ENCODE results near the gene ITPRIP.

The ITPRIP gene

DNA sequence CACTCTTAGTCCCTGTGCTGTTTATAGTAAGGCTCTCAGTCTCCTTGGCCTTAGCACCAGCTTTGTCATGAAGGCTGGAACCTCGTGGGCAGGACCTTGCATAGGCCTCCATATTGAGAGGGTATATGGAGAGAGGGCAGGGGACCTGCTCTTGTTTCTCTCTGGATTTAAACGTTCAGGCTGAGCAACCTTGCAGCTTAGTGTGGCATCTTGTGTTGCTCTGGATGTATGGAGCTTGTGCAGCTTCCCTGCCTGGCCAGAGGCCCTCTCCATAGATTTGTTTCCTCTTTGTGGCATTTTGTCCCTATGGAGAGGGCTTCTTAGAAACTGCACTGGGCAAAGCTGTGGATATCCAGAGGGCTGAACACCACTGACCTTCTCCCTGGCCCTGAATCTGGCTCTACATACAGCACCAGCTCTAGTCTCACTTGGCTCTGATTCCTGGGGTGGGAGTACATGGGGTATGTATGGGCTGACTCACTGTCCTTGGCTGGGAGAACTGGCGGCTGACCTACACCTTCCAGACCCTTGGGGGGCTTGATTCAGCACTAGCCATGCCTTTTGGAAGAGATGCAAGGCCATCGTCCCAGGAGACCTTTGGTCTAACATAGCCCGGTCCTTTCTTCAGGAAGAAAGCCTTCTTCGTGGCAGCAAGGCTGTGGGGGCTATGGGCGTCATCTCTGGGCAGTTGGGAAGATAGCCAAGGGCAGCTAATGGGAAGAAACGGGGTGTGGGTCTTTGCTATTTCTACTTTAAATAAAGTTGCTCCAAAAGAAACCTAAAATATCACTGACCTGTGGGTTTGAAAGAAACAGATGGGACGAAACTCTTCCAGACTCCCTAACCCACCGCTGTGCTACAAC, 30.5 kb downstream of the ITPRIP start:
- no peak for DNase-seq (ENCODE audit: low spot score)

GRCh38 chr10:104306897-104307296, 31.4 kb downstream of the ITPRIP start:
- no peak for DNase-seq (ENCODE audit: low spot score)

GRCh38 chr10:104304927-104305326, 33.3 kb downstream of the ITPRIP start:
- DNase-seq (ENCODE audit: low spot score), result no peak

DNA sequence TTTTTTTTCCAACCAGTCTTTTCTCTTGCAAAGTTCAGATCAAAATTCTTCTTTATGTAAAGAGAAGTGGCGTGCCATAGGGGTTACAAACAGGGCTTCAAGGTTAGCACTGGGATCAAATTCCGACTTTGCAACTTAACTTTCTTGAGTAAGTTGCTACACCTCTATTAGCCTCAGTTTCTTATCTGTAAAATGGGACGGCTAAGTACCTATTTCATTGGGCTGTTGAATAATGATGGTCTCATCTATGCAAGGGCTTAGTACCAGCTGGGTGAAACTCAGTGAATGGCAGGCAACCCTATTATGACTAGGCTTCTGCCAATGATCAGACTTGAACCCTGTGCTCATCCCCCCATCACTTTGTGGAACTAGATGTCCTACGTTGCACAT, 33.9 kb downstream of the ITPRIP start:
- no peak for DNase-seq (ENCODE audit: low spot score)

GRCh38 chr10:104303594-104304355, 34.5 kb downstream of the ITPRIP start:
- no peak for DNase-seq (ENCODE audit: low spot score)

DNA sequence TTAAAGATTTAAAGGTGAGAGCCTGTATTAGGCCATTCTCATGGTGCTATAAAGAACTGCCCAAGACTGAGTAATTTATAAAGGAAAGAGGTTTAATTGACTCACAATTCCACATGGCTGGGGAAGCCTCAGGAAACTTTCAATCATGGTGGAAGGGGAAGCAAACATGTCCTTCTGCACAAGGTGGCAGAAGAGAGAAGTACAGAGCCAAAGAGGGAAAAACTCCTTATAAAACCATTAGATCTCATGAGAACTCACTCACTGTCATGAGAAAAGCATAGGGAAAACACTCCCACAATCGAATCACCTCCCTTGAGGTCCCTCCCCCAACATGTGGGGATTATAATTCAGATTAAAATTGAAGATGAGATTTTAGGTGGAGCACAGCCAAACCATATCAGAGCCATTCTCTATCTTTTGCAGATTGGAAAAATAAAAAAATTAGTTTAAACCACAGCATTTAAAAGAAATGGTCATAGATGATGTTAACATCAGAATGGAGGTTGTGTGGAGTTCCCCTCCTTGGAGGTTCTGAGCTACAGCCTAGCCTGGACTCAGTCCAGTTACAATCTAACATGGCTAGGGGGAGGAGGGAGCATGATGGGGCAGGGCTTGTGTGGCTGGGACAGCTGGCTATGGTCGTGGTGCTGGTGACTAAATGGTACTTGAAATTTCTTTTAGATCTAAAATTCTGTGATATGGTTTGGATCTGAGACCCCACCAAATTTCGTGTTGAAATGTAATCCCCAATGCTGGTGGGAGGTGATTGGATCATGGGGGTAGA, 36.2 kb downstream of the ITPRIP start:
- no peak for DNase-seq (ENCODE audit: low spot score)

GRCh38 chr10:104300736-104301292, 37.5 kb downstream of the ITPRIP start:
- peak; percentile 23 for DNase-seq (ENCODE audit: low spot score)

DNA sequence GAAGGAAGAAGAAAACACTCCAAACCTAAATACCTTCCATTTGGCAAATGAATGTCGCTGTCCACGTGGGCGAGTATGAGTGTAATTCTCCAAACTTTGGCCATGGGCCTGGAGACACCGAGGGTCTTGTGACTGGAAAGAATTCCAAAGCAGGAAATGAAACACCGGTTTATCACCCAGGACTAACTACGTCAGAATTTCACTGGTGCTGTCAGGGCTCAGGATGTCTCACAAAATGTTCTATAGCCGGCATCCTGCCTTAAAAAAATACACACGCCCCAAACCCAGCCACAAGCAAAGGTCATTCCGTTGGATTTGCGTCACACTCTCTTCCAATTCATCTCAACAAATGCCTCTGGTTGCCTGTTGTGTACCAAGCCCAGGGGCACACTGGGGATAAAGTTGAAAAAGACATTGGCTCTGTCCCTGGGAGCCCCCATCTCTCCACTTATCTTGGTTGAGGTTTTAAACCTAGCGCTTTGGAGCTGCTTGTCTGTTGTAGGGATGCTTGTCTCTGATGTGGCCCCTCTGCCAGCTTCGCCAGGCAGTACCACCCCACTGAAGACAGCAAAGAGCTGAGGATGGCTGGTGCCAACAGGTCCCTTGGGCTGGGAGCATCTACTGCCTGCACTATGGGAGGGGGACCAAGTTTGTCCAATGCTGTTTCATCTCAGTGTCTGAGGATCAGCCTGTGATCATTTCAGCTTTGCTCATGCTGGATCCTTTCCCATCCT, 38.1 kb downstream of the ITPRIP start:
- no peak for DNase-seq (ENCODE audit: low spot score)

GRCh38 chr10:104299031-104299904, 39.0 kb downstream of the ITPRIP start:
- DNase-seq (ENCODE audit: low spot score), result no peak

GRCh38 chr10:104297697-104298660, 40.3 kb downstream of the ITPRIP start:
- DNase-seq (ENCODE audit: low spot score), result no peak

DNA sequence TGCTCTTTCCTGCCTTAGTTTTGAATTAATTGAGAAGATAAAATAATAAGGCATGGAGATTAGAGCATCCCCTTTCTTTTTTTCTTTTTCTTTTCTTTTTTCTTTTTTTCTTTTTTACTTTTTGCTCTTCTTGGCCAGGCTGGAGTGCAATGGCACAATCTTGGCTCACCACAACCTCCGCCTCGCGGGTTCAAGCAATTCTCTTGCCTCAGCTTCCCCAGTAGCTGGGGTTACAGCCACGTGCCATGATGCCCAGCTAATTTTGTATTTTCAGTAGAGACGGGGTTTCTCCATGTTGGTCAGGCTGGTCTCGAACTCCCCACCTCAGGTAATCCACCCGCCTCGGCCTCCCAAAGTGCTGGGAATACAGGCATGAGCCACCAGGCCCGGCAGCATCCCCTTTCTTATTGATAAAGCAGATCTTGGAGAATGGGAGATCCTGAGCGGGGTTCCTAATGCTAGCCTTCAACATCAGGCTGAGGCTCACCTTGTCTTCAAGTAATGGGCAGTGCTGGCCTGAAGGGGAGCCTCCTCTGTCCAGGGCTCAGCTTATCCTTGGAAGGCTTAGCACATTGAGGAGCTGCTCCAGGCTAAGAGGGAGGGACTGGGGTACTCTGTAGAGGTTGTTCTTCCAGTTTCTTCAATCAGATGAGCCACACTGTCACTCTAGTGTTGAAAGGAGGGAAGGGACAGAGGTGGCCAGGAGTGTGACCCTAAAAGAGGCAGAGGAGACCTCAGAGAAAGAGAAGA, 41.4 kb downstream of the ITPRIP start:
- DNase-seq (ENCODE audit: low spot score), result no peak

- DNase-seq (ENCODE audit: low spot score), result no peak
These were observed 44.4 kb downstream of the ITPRIP start for GRCh38 chr10:104293781-104294321.

DNA sequence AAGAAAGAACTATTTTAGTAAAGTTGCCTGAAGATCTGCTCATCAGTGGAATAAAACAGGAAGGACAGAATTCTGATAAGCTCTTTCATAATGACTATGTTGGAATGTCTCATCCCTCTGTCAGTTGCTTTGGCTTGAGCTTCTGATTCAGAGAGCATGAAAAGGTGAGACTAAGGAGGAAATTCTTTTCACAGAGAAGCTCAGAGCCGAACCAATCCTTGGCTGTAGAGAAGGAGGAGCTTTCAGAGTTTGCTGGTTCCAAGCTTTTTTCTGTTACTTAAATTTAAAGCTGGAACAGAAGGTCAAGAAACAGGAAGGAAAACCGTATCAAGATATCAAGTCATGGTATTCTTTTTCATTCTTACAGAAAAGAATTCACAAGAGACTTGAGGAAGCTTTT, 45.3 kb downstream of the ITPRIP start:
- DNase-seq (ENCODE audit: low spot score), result no peak

DNA sequence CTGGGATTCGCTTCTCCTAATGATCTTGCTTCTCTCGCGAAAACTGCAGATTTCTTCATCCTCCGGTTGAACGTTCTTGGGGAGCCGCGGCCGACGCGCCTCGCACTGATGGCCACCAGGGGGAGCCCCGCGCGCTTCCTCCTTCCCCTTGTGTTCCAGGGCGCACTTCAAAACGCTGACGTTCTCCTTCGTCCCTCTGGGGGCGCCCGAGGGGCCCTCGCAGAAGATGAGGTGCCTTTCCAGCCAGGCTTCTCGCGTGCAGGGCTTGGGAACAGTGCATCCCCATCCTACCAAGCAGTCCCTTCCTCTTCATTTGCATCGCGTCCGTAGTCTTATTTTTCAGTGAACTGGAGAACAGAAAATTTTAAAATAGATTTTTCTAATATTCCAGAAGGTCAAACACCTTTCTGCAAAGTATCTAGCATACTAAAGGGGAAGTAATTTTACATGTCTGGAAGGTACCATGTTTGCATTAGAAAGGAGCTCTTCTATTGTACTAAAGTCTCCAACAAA, 46.8 kb downstream of the ITPRIP start:
- DNase-seq (ENCODE audit: low spot score), result peak; percentile 89

DNA sequence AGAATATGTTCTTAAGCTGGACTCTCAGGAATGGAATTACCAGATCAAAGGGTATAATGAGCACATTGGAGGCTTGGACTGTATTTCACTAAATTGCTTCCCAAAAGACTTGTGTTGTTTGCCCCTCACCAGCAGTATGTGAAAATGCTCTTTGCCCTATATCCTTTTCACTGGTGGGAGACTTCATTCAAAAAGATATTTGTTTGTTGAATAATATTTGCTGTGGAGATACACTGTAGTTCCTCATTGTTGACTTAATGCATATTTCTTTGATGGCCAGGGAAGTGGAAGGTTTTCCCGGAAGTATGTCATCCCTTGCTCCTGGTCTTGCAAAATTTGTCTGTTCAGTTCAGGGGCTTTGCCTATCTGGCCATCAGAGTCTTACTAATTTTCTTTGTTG, 49.9 kb downstream of the ITPRIP start:
- no peak for DNase-seq (ENCODE audit: low spot score)

DNA sequence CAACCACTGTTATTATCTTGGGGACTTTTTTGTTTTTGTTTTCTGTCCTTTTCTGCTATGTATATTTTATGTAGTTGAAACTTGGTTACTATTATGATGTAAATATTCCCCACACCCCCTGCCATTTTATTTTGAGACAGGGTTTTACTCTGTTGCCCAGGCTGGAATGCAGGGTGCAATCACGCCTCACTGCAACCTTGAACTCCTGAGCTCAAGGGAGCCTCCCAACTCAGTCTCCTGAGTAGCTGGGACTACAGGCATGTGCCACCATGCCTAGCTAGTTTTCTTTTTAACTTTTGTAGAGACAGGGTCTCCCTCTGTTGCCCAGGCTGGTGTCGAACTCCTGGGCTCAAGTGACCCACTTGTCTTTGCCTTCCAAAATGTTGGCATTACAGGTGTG, 51.3 kb downstream of the ITPRIP start:
- no peak for DNase-seq (ENCODE audit: low spot score)

- DNase-seq (ENCODE audit: low spot score), result no peak
These were observed 53.4 kb downstream of the ITPRIP start for GRCh38 chr10:104284846-104285245.

- DNase-seq (ENCODE audit: low spot score), result no peak
These were observed 56.6 kb downstream of the ITPRIP start for GRCh38 chr10:104281694-104282093.
